COR-L47 (cell line): ENCODE results near the gene PARVG.
"Not testable (repeated sequence)": the region's sequence is repeated elsewhere in the genome, so short reads cannot be mapped to it uniquely, and the experiment has no call there.

Experiments
- DNase-seq: peaks from one replicate; lab custom pipeline; 2025; lab: John Stamatoyannopoulos, UW

The PARVG gene

GRCh38 chr22:44213489-44214043 is 32.8 kb downstream of the PARVG start:
- no peak for DNase-seq

DNA sequence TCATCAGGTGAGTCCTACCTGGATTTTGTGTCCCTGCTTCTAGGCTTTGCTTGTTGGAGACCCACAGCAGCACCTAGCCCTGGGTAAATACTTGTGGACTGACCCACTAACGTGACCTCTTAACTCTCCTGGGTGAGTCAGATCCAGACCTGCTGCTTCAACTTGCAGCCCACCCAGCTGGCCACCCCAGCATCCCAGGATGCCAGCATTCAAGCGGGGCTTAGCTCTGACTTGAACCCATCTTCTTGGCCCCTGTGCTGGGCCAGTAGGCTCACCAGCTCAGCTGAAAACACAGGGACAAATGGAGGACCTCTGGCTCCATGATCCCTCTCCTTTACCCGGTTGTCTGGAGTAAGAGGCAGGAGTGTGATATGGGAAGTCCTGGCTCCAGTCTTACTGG is 33.5 kb downstream of the PARVG start:
- no peak for DNase-seq

- no peak for DNase-seq
These were observed 34.0 kb downstream of the PARVG start for GRCh38 chr22:44214764-44215163.

GRCh38 chr22:44215287-44215686 is 34.6 kb downstream of the PARVG start:
- no peak for DNase-seq

DNA sequence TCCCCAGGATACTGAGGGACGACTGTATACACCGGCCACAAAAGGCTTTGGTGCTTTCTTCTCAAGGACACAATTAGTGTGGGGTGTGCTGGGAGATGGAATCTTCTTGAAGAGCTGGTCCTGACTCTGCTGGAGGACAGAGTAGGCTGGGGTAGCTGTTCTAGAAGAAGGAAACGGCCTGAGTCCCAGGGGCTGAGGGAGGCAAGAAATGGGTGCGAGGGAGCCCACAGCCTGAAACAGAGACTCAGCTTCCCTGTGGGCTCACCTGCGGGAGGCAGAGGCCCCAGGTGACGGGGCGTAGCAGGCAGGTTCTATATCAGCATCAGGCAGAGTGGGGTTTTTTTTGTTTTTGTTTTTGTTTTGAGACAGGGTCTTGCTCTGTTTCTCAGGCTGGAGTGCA is 36.6 kb downstream of the PARVG start:
- no peak for DNase-seq

DNA sequence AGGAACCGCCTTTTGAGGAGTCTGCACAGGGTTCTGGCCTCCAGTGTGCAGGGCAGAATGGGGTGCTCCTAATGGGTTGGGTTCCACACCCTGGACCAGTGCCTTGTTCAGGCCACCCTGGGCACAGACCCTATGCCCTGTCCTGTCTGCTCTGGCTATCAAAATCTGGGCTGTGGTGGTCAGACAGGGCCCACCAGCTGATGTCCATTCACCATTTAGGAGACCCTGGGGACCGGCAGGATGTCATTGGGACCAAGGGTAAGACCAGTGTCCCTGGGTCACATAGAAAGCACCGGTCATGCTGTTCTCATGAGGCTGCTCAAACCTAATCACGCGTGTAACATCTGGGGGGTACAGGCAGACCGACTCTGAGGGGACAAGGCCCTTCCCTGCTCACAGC is 37.3 kb downstream of the PARVG start:
- DNase-seq = no peak

- DNase-seq = no peak
These were observed 38.6 kb downstream of the PARVG start for GRCh38 chr22:44219101-44219870.

GRCh38 chr22:44220727-44221680 is 40.3 kb downstream of the PARVG start:
- DNase-seq = no peak

DNA sequence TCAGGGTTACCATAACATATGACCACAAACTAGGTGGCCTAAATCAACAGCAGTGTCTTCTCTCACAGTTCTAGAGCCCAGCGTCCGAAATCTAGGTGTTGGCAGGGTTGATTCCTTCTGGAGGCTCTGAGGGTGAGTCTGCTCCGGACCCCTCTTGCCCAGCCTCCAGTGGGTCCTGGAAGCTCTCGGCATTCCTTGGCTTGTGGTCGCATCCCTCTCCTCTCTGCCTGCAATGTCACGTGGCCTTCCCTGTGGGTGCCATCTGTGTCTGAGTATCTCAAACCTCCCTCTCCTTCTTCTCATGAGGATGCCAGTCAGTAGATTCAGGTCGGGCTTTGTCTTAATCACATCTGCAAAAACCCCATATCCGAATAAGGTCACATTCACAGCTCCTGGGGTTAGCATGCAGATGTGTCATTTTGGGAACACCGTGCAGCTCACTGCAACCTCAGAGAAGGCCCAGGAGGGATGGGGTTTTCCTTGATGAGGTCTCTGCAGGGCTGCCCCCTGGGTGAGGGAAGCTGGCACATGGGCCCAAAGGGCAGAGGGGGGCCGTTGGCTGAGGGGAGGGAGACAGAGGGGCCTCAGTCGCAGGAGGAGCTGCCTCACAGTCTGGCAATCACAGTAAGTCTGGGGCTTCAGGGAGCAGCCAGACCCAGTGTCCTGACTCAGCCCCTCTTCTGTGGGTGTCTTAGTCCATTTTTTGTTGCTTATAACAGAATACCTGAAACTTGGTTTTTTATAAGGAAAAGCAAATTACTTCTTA is 41.2 kb downstream of the PARVG start:
- DNase-seq = no peak

DNA sequence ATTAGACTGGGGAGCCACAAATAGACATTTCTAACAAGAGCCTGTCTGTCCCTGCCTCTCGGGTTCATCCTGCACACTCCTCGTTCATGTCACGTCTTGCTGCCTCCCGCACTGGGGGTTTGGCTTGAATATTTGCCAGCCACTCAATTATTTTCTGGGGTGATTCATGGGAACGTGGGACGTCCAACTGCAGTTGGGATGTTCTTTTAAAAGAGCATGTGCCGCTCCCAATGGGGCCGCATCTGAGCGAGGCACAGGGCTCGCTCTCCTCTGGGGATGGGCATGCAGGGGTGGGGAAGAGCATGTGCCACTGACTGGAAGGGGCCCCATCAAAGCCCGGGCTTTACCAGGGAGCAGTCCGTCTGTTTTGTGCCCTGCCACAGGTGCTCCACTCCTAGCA is 43.4 kb downstream of the PARVG start:
- DNase-seq = no peak

GRCh38 chr22:44225091-44225689 is 44.5 kb downstream of the PARVG start:
- DNase-seq = no peak

DNA sequence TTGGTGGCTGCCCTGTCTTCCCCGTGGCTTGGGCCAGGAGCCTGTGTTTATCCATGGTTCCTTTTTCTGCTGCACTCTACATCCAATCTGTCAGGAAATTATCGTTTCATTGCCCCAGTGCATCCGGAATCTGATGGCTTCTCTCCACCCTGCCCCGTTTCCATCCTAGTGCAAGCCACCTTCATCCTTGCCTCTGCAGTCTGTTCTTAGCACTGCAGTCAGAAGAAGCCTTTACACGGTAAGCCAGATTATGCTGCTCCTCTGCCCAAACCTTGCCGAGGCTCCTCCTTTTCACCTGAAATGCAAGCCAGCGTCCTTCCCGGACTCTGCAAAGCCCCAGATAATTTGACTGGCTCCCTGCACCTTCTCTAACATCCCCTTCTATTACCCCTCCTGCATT is 45.1 kb downstream of the PARVG start:
- no peak for DNase-seq

- no peak for DNase-seq
These were observed 48.6 kb downstream of the PARVG start for GRCh38 chr22:44229331-44229730.

DNA sequence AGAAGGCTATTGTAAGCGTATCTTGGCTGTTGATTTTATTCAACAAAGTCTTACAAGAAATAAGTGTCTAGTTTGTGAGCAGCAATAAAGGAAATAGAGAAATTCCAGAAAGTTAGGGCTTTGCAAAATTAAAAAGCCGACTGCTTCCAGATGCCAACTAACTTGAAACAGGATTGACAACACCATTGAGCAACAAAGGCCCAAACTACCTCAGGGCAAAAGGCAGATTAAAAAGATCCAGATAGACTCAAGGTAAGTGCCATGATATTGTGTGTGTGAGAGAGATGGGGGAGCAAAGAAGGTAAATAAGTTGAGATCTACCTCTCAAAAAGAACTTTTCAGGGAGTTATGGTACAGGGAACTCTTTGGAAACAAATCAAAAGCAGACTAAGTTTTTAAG is 49.1 kb downstream of the PARVG start:
- DNase-seq = no peak

GRCh38 chr22:44231233-44231632 is 50.5 kb downstream of the PARVG start:
- DNase-seq = no peak

- DNase-seq = not testable (repeated sequence)
These were observed 53.6 kb downstream of the PARVG start for GRCh38 chr22:44234372-44234771.

DNA sequence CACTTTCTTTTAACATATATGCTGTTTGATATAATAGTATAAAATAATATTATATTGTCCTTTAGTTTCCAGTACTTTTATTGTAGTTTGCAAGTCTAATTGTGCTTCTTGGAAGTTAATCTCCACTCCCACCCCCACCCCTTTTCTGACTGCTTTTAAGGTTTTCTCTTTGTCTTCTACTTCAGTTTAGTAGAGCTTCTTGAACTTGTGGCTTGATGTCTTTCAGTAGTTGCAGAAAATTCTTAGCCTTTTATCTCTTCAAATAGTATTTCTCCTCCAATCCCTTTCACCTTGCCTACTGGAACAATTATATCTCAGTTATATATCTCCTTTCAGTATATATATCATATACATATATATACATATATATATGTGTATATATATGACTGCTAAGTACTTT is 56.6 kb downstream of the PARVG start:
- no peak for DNase-seq

- DNase-seq = not testable (repeated sequence)
These were observed 60.4 kb downstream of the PARVG start for GRCh38 chr22:44241121-44241520.

- no peak for DNase-seq
These were observed 62.4 kb downstream of the PARVG start for GRCh38 chr22:44242946-44243724.

DNA sequence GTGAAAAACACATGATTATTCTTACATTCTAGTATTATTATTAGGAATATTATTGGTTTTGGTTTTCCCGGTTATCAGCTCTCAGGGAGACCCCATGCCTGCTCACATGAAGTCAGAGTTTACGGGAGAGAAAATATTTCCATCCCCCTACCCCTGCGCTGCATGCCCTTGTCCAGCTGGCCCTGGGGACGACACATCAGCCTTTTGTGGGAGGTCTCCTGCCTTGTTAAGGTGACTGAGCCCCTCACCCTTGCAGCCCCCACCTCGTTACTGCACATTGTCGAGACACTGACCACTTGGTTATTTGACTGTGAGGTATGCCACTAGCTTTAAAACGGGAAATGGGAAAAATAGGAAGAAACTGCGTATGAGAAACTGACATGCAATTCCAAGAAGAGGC is 63.0 kb downstream of the PARVG start:
- DNase-seq = no peak

GRCh38 chr22:44244265-44244822 is 63.6 kb downstream of the PARVG start:
- DNase-seq = no peak
